Epithelial cell of proximal tubule (primary cell): ENCODE data around the gene IRF4. TPM values are rescaled to one million over a fixed set of nuclear protein-coding genes. Genes with fewer than 3 reads are reported as not detected.

Experiments used
- DNase-seq: peaks from one replicate; pipeline ENCODE4 v3.0.0-alpha.2; 2011; ENCODE audit warnings: low read depth
- H3K4me3 ChIP-seq: 2 replicates; pipeline ENCODE4 v1.5.1; 2011; ENCODE audit warnings: low read depth, mild to moderate bottlenecking, low read length
- total RNA-seq: library from RNA; depleted of rRNA; stranded (reverse); fragments of >200 nt; gene quantifications from 2 replicates; pipeline ENCODE4 v1.2.3, GENCODE V29; 2015
- TF ChIP-seq, protein P1 (sequence below): conservative IDR thresholded peaks from 2 replicates; pipeline ENCODE4 v1.5.1; 2012; ENCODE audit warnings: low read depth, mild to moderate bottlenecking, low read length

IRF4 gene
- total RNA-seq = 0.23 TPM in 1 of 2 replicates, not detected in the other

GRCh38 chr6:391559-392440 lies at the start of gene IRF4:
Gene IRF4, plus strand, starts transcription at chr6:391752. Its CDS starts 1,401 bp downstream, at chr6:393153.
- TF ChIP-seq, protein P1, sequence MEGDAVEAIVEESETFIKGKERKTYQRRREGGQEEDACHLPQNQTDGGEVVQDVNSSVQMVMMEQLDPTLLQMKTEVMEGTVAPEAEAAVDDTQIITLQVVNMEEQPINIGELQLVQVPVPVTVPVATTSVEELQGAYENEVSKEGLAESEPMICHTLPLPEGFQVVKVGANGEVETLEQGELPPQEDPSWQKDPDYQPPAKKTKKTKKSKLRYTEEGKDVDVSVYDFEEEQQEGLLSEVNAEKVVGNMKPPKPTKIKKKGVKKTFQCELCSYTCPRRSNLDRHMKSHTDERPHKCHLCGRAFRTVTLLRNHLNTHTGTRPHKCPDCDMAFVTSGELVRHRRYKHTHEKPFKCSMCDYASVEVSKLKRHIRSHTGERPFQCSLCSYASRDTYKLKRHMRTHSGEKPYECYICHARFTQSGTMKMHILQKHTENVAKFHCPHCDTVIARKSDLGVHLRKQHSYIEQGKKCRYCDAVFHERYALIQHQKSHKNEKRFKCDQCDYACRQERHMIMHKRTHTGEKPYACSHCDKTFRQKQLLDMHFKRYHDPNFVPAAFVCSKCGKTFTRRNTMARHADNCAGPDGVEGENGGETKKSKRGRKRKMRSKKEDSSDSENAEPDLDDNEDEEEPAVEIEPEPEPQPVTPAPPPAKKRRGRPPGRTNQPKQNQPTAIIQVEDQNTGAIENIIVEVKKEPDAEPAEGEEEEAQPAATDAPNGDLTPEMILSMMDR = no peak
- no peak for DNase-seq
- peak within 1 kb of the TSS; percentile 45 for H3K4me3 ChIP-seq

DNA sequence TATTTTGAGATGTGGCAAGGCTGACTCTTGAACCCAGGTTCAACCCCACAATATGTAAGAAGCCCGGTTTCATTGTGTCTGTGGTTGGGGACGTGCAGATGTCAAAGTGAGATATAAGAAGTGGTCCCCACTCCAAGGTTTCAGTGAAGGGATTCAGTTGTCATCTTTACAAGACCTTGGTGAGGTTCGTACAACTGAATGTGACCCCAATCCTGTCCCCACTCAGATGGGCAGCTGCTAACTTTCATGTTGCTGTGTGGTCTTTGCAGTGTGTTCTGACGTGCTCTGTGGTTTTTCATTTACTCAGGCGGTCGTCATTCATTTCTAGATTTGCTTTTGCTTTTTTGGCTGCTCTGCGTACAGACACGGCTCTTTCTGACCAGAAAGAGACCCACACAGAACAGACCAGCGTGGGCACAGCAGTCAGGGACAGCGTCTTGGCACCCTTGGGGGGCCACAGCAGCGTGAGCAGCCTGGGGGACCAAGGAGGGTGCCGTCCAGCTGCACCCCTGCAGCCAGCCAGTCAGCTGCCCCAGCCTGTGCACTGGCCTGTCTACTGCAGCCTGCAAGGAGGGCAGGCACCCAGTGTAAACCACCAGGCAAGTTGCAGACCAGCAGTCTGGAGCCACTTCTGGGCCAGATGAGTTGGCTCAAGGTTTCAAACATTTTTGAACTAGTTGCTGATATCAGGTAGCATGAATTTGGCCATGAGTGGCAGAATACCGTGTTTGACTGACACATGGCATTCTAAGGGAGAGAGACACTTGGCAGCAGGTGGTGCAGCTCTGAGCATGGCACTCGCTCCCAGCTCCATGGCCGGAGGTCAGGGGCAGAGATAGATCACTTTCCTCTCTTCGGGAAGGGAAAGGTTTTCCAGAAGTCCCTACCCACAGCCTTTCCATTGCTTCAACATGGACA lies 49.4 kb upstream of the IRF4 start:
- H3K4me3 ChIP-seq = no peak overlapping the region
- TF ChIP-seq, protein P1 = no peak
- no peak for DNase-seq

GRCh38 chr6:342832-343179 lies 48.7 kb upstream of the IRF4 start:
- H3K4me3 ChIP-seq = no peak overlapping the region
- TF ChIP-seq, protein P1 = no peak
- DNase-seq = no peak

- no peak overlapping the region for H3K4me3 ChIP-seq
- no peak for DNase-seq
- TF ChIP-seq, protein P1 = no peak
Measured at GRCh38 chr6:343226-343935, 48.2 kb upstream of the IRF4 start.

DNA sequence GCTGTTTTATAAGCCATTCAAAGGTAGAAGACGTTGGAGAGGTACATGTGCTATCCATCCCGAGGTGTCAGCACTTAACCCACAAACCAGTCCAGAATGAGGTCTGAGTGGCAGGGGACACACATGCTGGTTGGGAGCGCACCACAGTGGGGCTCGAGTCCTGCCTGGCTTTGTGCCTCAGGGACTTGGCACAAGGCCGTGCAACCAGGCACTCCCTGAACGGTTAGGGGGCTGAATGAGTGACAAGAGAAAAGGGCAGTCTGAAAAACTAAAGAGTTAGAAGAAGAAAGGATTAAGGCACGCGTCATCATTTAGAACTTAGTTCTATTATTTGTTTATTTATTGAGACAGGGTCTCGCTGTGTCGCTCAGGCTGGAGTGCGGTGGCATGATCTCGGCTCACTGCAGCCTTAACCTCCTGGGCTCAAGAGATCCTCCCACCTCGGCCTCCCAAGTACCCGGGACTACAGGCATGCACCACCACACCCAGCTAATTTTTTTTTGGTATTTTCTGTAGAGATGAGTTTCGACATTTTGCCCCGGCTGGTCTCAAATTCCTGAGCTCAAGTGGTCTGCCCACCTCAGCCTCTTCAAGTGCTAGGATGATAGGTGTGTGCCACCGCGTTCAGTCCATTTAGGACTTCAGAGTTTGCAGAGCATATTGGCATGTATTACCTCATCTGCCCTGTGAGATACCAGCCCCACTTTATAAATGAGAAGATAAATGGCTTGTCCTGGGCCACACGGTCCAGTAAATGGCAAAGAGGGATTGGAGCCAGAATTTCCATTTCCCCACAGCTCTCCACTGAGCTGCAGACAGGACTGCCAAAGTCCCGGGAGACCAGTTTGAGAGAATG lies 47.4 kb upstream of the IRF4 start:
- TF ChIP-seq, protein P1 = no peak
- no peak for DNase-seq
- no peak overlapping the region for H3K4me3 ChIP-seq
